AG04449 (cell line): ENCODE results near the gene BMP2.

Experiments
- CTCF ChIA-PET: fragments of 350-600 bp; formaldehyde crosslinking; extraction: SDS; loops from one replicate; lab custom pipeline; 2021; ENCODE audit warnings: antibody characterized with exemption; lab: Yijun Ruan, JAX
- POLR2A ChIA-PET: fragments of 400-600, 350-600 bp; formaldehyde crosslinking; extraction: SDS; loops from one replicate; lab custom pipeline; 2020; ENCODE audit warnings: antibody characterized with exemption, inconsistent platforms; lab: Yijun Ruan, JAX
- DNase-seq: peaks from one replicate; pipeline ENCODE4 v3.0.0-alpha.2; 2010; ENCODE audit warnings: low read depth, low spot score
- H3K4me3 ChIP-seq: 2 replicates; pipeline ENCODE4 v1.5.1; 2011; ENCODE audit warnings: low read depth, mild to moderate bottlenecking, control low read depth, low read length
- TF ChIP-seq, protein P1 (sequence below): IDR thresholded peaks from one replicate; pipeline ENCODE4 v1.5.1; 2011; ENCODE audit warnings: mild to moderate bottlenecking, moderate library complexity, low read length, control low read depth, inconsistent platforms; ENCODE audit not compliant: insufficient read depth; ENCODE audit errors: missing control alignments

Gene BMP2

GRCh38 chr20:6792789-6793188, 25.3 kb downstream of the BMP2 start:
- CTCF ChIA-PET: no interaction called here
- POLR2A ChIA-PET: no interaction called here
- H3K4me3 ChIP-seq: no peak overlapping the region
- DNase-seq: no peak
- TF ChIP-seq, protein P1, sequence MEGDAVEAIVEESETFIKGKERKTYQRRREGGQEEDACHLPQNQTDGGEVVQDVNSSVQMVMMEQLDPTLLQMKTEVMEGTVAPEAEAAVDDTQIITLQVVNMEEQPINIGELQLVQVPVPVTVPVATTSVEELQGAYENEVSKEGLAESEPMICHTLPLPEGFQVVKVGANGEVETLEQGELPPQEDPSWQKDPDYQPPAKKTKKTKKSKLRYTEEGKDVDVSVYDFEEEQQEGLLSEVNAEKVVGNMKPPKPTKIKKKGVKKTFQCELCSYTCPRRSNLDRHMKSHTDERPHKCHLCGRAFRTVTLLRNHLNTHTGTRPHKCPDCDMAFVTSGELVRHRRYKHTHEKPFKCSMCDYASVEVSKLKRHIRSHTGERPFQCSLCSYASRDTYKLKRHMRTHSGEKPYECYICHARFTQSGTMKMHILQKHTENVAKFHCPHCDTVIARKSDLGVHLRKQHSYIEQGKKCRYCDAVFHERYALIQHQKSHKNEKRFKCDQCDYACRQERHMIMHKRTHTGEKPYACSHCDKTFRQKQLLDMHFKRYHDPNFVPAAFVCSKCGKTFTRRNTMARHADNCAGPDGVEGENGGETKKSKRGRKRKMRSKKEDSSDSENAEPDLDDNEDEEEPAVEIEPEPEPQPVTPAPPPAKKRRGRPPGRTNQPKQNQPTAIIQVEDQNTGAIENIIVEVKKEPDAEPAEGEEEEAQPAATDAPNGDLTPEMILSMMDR: no peak

GRCh38 chr20:6802227-6802626, 34.7 kb downstream of the BMP2 start:
- ChIA-PET POLR2A (no interaction called here), CTCF (no interaction called here)
- no peak for DNase-seq
- TF ChIP-seq, protein P1: no peak
- no peak overlapping the region for H3K4me3 ChIP-seq

DNA sequence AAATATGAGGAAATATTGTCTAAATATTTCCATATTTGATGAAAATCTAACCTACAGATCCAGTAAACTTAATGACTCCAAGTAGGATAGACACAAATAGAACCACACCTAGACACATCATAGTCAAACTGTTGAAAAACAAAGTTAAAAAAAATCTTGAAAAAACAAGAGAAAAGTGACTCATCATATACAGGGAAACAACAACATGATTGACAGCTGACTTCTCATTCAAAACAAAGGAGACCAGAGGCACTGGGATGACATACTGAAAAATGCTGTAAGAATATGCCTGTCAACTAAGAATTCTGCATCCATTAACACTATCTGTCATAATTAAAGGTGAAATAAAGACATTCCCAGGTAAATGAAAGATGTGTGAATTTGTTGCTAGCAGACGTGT, 38.8 kb downstream of the BMP2 start:
- ChIA-PET CTCF (no interaction called here), POLR2A (no interaction called here)
- no peak overlapping the region for H3K4me3 ChIP-seq
- TF ChIP-seq, protein P1: no peak
- no peak for DNase-seq

DNA sequence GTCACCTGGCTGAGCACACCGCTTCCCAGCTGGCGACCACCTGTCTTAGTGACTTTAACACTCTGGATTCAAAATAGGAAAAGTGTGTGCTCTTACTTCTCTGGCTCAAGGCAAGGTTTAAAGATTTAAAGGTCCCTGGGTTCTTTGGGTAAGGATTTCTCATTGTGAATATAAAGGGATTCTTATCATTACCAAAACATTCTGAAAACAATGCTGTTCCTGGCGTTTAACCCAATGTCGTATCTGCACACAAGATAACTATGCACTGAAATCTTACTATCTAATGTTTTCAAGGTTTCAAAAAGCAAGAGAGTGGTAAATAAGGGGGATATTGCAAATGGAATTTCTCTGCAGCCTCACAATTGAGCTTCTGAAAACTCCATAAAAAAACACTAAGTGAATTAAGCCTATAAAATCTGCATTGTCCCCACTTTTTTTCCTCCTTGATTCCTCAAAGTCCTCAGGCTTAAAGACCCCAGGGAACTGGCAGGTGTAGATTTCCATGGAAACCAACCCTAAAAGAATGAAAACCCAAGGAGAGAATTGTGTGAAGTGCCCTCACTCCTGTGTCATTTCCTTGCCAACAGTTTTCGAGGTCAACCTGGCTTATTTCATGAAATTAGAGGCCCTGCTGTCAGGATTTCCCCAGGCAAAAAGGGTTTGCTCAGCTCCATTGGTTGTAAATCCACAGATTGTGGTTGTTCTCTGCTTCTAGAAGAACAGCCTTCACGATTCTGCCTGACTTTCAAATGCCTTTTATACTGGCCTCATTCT, 44.0 kb downstream of the BMP2 start:
- ChIA-PET POLR2A (no interaction called here), CTCF (no interaction called here)
- H3K4me3 ChIP-seq: no peak overlapping the region
- DNase-seq: no peak
- TF ChIP-seq, protein P1: no peak

- ChIA-PET POLR2A (no interaction called here), CTCF (interaction anchor here (1.0 to 1.1 kb wide), 2 partner anchors 16 to 17 kb away, joined by 3 read pairs; no protein-coding TSS in a partner anchor)
- TF ChIP-seq, protein P1: no peak
- DNase-seq: no peak
- no peak overlapping the region for H3K4me3 ChIP-seq
Observed at GRCh38 chr20:6812530-6812929, 45.0 kb downstream of the BMP2 start.

DNA sequence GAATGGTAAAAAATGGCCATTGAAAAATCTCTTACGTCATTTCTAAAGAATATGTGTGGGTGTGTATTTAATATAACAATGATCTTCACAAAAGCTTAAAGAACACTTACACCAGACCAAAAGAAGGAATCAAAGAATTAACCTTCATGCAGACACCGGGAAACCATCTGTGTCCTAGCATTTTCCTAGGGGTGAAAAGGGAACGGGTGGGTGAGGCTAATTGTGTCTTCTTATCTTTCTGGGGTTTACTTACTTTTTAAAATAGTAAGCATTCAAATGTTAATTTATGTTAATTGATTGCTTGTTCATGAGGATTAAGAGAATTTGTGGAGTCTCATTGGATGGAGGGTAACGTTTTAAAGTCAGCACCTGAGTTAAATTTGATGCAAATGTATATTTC, 47.5 kb downstream of the BMP2 start:
- TF ChIP-seq, protein P1: no peak
- DNase-seq: no peak
- H3K4me3 ChIP-seq: no peak overlapping the region
- CTCF ChIA-PET: no interaction called here
- POLR2A ChIA-PET: no interaction called here
